Karpas-422 (cell line): ENCODE measurements around the gene NEDD4. TPM values are rescaled to one million over a fixed set of nuclear protein-coding genes. Genes with fewer than 3 reads are reported as not detected.
"Not testable (repeated sequence)": the region's sequence is repeated elsewhere in the genome, so short reads cannot be mapped to it uniquely, and the experiment has no call there.

Source experiments
- DNase-seq: peaks from one replicate; pipeline ENCODE4 v3.0.0-alpha.2; 2015
- H2AFZ ChIP-seq: fragments of 200-600 bp; sonication (generic); 2 replicates; pipeline ENCODE4 v1.6.1; 2014; ENCODE audit warnings: antibody characterized with exemption, low read length, mixed read lengths
- H3K27ac ChIP-seq: fragments of 200-600 bp; sonication (generic); 2 replicates; pipeline ENCODE4 v1.5.1; 2014; ENCODE audit warnings: mild to moderate bottlenecking, low read length, moderate library complexity
- H3K27me3 ChIP-seq: fragments of 200-600 bp; sonication (generic); 2 replicates; pipeline ENCODE4 v1.6.1; 2014; ENCODE audit warnings: low read length, mixed read lengths
- H3K36me3 ChIP-seq: fragments of 200-600 bp; sonication (generic); 2 replicates; pipeline ENCODE4 v1.6.1; 2014; ENCODE audit warnings: low read length, mixed read lengths; ENCODE audit not compliant: insufficient read depth
- H3K4me1 ChIP-seq: fragments of 200-600 bp; sonication (generic); 2 replicates; pipeline ENCODE4 v1.6.1; 2014; ENCODE audit warnings: mild to moderate bottlenecking, low read length, mixed read lengths
- H3K4me2 ChIP-seq: fragments of 200-600 bp; sonication (generic); 2 replicates; pipeline ENCODE4 v1.6.1; 2014; ENCODE audit warnings: low read length, low read depth, mild to moderate bottlenecking; ENCODE audit not compliant: poor library complexity, severe bottlenecking
- H3K4me3 ChIP-seq: fragments of 200-600 bp; sonication (generic); 2 replicates; pipeline ENCODE4 v1.5.1; 2014; ENCODE audit warnings: mild to moderate bottlenecking, antibody characterized with exemption, low read length, mixed read lengths
- H3K79me2 ChIP-seq: fragments of 200-600 bp; sonication (generic); 2 replicates; pipeline ENCODE4 v1.6.1; 2014; ENCODE audit warnings: mild to moderate bottlenecking, low read length, mixed read lengths
- H3K9ac ChIP-seq: fragments of 200-600 bp; sonication (generic); 2 replicates; pipeline ENCODE4 v1.6.0; 2014; ENCODE audit warnings: low read length
- H3K9me2 ChIP-seq: fragments of 200-600 bp; sonication (generic), shearing (Covaris generic); replicated peaks from 2 replicates; pipeline ENCODE4 v1.6.0; 2014; ENCODE audit warnings: mild to moderate bottlenecking, low read length, moderate library complexity; ENCODE audit not compliant: insufficient read depth
- H3K9me3 ChIP-seq: fragments of 300-700, 200-600 bp; sonication (generic); 2 replicates; pipeline ENCODE4 v1.6.1; 2014; ENCODE audit warnings: low read length, mixed read lengths
- H4K20me1 ChIP-seq: fragments of 200-600 bp; sonication (generic); 2 replicates; pipeline ENCODE4 v1.6.1; 2014; ENCODE audit warnings: mild to moderate bottlenecking, antibody characterized with exemption, low read length, low read depth; ENCODE audit not compliant: insufficient read depth
- total RNA-seq: library from RNA; depleted of rRNA; stranded (reverse); fragments of >200 nt; shearing (Covaris generic); gene quantifications from 2 replicates; pipeline ENCODE4 v1.2.3, GENCODE V29; 2014; ENCODE audit warnings: low replicate concordance

NEDD4 gene
- total RNA-seq, 1 experiment from 2014 or later, result 6.3 TPM

GRCh38 chr15:56017920-56018319 is 24.5 kb upstream of the NEDD4 start:
- H3K4me2 ChIP-seq, result no peak overlapping the region
- no peak overlapping the region for H2AFZ ChIP-seq

GRCh38 chr15:56017511-56017910 is 24.1 kb upstream of the NEDD4 start:
- no peak overlapping the region for H3K4me3 ChIP-seq
- no peak overlapping the region for H3K27ac ChIP-seq
- no peak for DNase-seq
- no peaks in the 10 kb centered on the region for H3K36me3 ChIP-seq
- no peaks in the 10 kb centered on the region for H3K4me1 ChIP-seq
- no peak overlapping the region for H2AFZ ChIP-seq
- H3K79me2 ChIP-seq, result no peaks in the 10 kb centered on the region
- H3K9me2 ChIP-seq, result no peaks in the 10 kb centered on the region
- no peaks in the 10 kb centered on the region for H3K9me3 ChIP-seq
- no peak overlapping the region for H3K4me2 ChIP-seq
- H3K9ac ChIP-seq, result no peak overlapping the region
- H3K27me3 ChIP-seq, result 0 out of 2 replicates have a peak, but pooled peaks cover 2% of the 10 kb centered on the region
- no peaks in the 10 kb centered on the region for H4K20me1 ChIP-seq

More at GRCh38 chr15:56017920-56018319, 24.5 kb upstream of the NEDD4 start:
- no peaks in the 10 kb centered on the region for H3K9me2 ChIP-seq
- no peaks in the 10 kb centered on the region for H3K79me2 ChIP-seq
- H3K36me3 ChIP-seq, result no peaks in the 10 kb centered on the region
- H3K27me3 ChIP-seq, result 0 out of 2 replicates have a peak, but pooled peaks cover 2% of the 10 kb centered on the region
- H3K9ac ChIP-seq, result no peak overlapping the region
- H3K27ac ChIP-seq, result no peak overlapping the region
- H3K9me3 ChIP-seq, result no peaks in the 10 kb centered on the region
- H4K20me1 ChIP-seq, result no peaks in the 10 kb centered on the region
- DNase-seq, result no peak
- no peak overlapping the region for H3K4me3 ChIP-seq
- no peaks in the 10 kb centered on the region for H3K4me1 ChIP-seq

- H4K20me1 ChIP-seq, result no peaks in the 10 kb centered on the region
- no peak overlapping the region for H3K4me2 ChIP-seq
- no peaks in the 10 kb centered on the region for H3K79me2 ChIP-seq
- H2AFZ ChIP-seq, result no peak overlapping the region
- no peak overlapping the region for H3K9ac ChIP-seq
- no peaks in the 10 kb centered on the region for H3K36me3 ChIP-seq
- 0 out of 2 replicates have a peak, but pooled peaks cover 2% of the 10 kb centered on the region for H3K27me3 ChIP-seq
- no peaks in the 10 kb centered on the region for H3K4me1 ChIP-seq
- no peak for DNase-seq
- H3K9me2 ChIP-seq, result no peaks in the 10 kb centered on the region
- no peak overlapping the region for H3K27ac ChIP-seq
- H3K9me3 ChIP-seq, result no peaks in the 10 kb centered on the region
- H3K4me3 ChIP-seq, result no peak overlapping the region
These were observed 22.9 kb upstream of the NEDD4 start for GRCh38 chr15:56016281-56016680.

- Histone ChIP-seq H3K4me2 (no peak overlapping the region), H3K4me3 (no peak overlapping the region), H4K20me1 (no peaks in the 10 kb centered on the region), H3K4me1 (no peaks in the 10 kb centered on the region), H3K36me3 (no peaks in the 10 kb centered on the region), H2AFZ (no peak overlapping the region), H3K9ac (no peak overlapping the region), H3K79me2 (no peaks in the 10 kb centered on the region), H3K27me3 (0 out of 2 replicates have a peak, but pooled peaks cover 2% of the 10 kb centered on the region), H3K9me3 (no peaks in the 10 kb centered on the region), H3K9me2 (no peaks in the 10 kb centered on the region), H3K27ac (no peak overlapping the region)
- DNase-seq, result no peak
These were observed 21.3 kb upstream of the NEDD4 start for GRCh38 chr15:56014677-56015076.

GRCh38 chr15:56007053-56007452 is 13.6 kb upstream of the NEDD4 start:
- H3K9me2 ChIP-seq, DNase-seq, H3K27me3 ChIP-seq, H3K9me3 ChIP-seq, H4K20me1 ChIP-seq, H3K27ac ChIP-seq, H3K79me2 ChIP-seq, H3K4me3 ChIP-seq, H2AFZ ChIP-seq, H3K4me2 ChIP-seq, H3K9ac ChIP-seq, H3K4me1 ChIP-seq, H3K36me3 ChIP-seq: not testable (repeated sequence)

GRCh38 chr15:56006371-56006770 is 13.0 kb upstream of the NEDD4 start:
- H3K4me1 ChIP-seq, H3K36me3 ChIP-seq, H3K79me2 ChIP-seq, H3K9ac ChIP-seq, H4K20me1 ChIP-seq, H3K9me2 ChIP-seq, H3K9me3 ChIP-seq, DNase-seq, H3K4me3 ChIP-seq, H3K27ac ChIP-seq, H2AFZ ChIP-seq, H3K27me3 ChIP-seq, H3K4me2 ChIP-seq: not testable (repeated sequence)

- H3K9me2 ChIP-seq, result not testable (repeated sequence)
These were observed 10.9 kb upstream of the NEDD4 start for GRCh38 chr15:56004281-56004680.

GRCh38 chr15:56003777-56004176 is 10.4 kb upstream of the NEDD4 start:
- not testable (repeated sequence) for H4K20me1 ChIP-seq, H3K9me3 ChIP-seq, H3K4me2 ChIP-seq, H3K9ac ChIP-seq, DNase-seq, H3K9me2 ChIP-seq, H3K79me2 ChIP-seq, H2AFZ ChIP-seq, H3K27me3 ChIP-seq, H3K4me3 ChIP-seq, H3K4me1 ChIP-seq, H3K27ac ChIP-seq, H3K36me3 ChIP-seq

More at GRCh38 chr15:56004281-56004680, 10.9 kb upstream of the NEDD4 start:
- DNase-seq, H2AFZ ChIP-seq, H3K27ac ChIP-seq, H3K4me3 ChIP-seq, H4K20me1 ChIP-seq, H3K27me3 ChIP-seq, H3K36me3 ChIP-seq, H3K4me2 ChIP-seq, H3K9me3 ChIP-seq, H3K9ac ChIP-seq, H3K4me1 ChIP-seq, H3K79me2 ChIP-seq: not testable (repeated sequence)

- not testable (repeated sequence) for H4K20me1 ChIP-seq, H3K9me3 ChIP-seq, H3K36me3 ChIP-seq, H3K27me3 ChIP-seq, H3K9me2 ChIP-seq, H3K4me2 ChIP-seq, DNase-seq, H2AFZ ChIP-seq, H3K79me2 ChIP-seq, H3K4me3 ChIP-seq, H3K27ac ChIP-seq, H3K4me1 ChIP-seq, H3K9ac ChIP-seq
These were observed 9.9 kb upstream of the NEDD4 start for GRCh38 chr15:56003277-56003676.
